ENCODE measurements around the gene DEPDC5. TPM values are rescaled to one million over a fixed set of nuclear protein-coding genes. Genes with fewer than 3 reads are reported as not detected.
"Not testable (repeated sequence)": the region's sequence is repeated elsewhere in the genome, so short reads cannot be mapped to it uniquely, and the experiment has no call there.

Gene DEPDC5
- total and polyA plus RNA-seq, 9 of the 15 experiments (the other 6 are each of a cell fraction or from before 2014, with no cell fraction given), result 2.3 to 12.3 (median 10.7) TPM

DNA sequence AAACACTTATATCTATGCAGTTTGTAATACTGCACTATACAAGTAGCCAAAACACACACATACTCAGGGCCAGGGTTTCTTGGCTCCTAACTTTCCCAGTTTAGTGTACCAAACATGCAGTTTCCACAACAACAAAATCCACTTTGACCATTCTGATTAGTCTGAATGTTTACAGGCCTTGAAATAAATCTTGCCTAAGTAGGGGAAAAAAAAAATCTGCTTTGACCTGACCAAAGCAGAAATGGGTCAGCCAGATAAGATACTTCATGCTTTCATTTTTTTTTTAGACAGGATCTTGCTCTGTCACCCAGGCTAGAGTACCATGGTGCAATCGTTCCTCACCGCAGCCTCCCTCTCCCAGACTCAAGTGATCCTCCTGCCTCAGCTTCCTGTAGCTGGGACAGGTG, 14.0 kb upstream of the DEPDC5 start:
- TF ChIP-seq SMAD1 (IDR thresholded peaks at IDR 0.05; ENCODE audit: low read depth, low read length, partially characterized antibody), result no peak
- no peak for TF ChIP-seq GABPB2 (CRISPR knock-in tag; conservative IDR thresholded peaks at IDR 0.05)
- TF ChIP-seq, protein P1, sequence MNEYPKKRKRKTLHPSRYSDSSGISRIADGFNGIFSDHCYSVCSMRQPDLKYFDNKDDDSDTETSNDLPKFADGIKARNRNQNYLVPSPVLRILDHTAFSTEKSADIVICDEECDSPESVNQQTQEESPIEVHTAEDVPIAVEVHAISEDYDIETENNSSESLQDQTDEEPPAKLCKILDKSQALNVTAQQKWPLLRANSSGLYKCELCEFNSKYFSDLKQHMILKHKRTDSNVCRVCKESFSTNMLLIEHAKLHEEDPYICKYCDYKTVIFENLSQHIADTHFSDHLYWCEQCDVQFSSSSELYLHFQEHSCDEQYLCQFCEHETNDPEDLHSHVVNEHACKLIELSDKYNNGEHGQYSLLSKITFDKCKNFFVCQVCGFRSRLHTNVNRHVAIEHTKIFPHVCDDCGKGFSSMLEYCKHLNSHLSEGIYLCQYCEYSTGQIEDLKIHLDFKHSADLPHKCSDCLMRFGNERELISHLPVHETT (CRISPR knock-in tag; conservative IDR thresholded peaks at IDR 0.05 in 1 of 2, IDR thresholded peaks at IDR 0.05 in 1 of 2), result no peak
- TF ChIP-seq ETV6 (IDR thresholded peaks at IDR 0.05; ENCODE audit: borderline replicate concordance in 1 of 2, low read depth in 2 of 2, low read length in 1 of 2), result no peak
- TF ChIP-seq ETV6 (CRISPR knock-in tag; IDR thresholded peaks at IDR 0.05; ENCODE audit: borderline replicate concordance), result no peak
- TF ChIP-seq NFATC3 (IDR thresholded peaks at IDR 0.05), result no peak
- TF ChIP-seq, protein P2, sequence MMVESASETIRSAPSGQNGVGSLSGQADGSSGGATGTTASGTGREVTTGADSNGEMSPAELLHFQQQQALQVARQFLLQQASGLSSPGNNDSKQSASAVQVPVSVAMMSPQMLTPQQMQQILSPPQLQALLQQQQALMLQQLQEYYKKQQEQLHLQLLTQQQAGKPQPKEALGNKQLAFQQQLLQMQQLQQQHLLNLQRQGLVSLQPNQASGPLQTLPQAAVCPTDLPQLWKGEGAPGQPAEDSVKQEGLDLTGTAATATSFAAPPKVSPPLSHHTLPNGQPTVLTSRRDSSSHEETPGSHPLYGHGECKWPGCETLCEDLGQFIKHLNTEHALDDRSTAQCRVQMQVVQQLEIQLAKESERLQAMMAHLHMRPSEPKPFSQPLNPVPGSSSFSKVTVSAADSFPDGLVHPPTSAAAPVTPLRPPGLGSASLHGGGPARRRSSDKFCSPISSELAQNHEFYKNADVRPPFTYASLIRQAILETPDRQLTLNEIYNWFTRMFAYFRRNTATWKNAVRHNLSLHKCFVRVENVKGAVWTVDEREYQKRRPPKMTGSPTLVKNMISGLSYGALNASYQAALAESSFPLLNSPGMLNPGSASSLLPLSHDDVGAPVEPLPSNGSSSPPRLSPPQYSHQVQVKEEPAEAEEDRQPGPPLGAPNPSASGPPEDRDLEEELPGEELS (CRISPR knock-in tag; IDR thresholded peaks at IDR 0.05; ENCODE audit: borderline replicate concordance), result no peak
- Histone ChIP-seq H3K9me3 (replicated peaks; ENCODE audit: control insufficient read depth, insufficient read depth, low read depth, low read length) (no peaks in the 10 kb centered on the region), H3K9ac (ENCODE audit: insufficient read depth in 1 of 2, low read depth in 2 of 2, low read length in 2 of 2) (no peak overlapping the region), H3K27me3 (ENCODE audit: control insufficient read depth in 2 of 2, insufficient read depth in 2 of 2, low read length in 2 of 2) (no peaks in the 10 kb centered on the region), H3K36me3 (ENCODE audit: control insufficient read depth, insufficient read depth, low read length) (peaks cover 49% of the 10 kb centered on the region), H3K4me1 (replicated peaks in 1 of 2; ENCODE audit: control insufficient read depth in 2 of 2, insufficient read depth in 2 of 2, low read length in 2 of 2) (no peaks in the 10 kb centered on the region; a peak in 1 of 5 replicates), H3K79me2 (ENCODE audit: control insufficient read depth, insufficient read depth, low read length) (peaks cover 56% of the 10 kb centered on the region), H4K20me1 (replicated peaks; ENCODE audit: control insufficient read depth, insufficient read depth, low read length) (no peaks in the 10 kb centered on the region), H3K4me2 (ENCODE audit: insufficient read depth, low read length) (no peak overlapping the region), H3K27ac (ENCODE audit: extremely low read depth, low read depth, low read length) (no peak overlapping the region), H2AFZ (ENCODE audit: low read depth, low read length) (no peak overlapping the region), H3K9me1 (ENCODE audit: control insufficient read depth, insufficient read depth, low read length) (no peaks in the 10 kb centered on the region), H3K4me3 (no peak overlapping the region)
- intact Hi-C loops (cut with micrococcal nuclease) (no loop called here), in situ Hi-C loops (cut with MboI) (no loop called here)
- FAIRE-seq (no peak), ATAC-seq (no peak), DNase-seq (ENCODE audit: extremely low read depth in 1 of 4, low spot score in 3 of 4) (no peak)
- CTCF ChIA-PET (ENCODE audit: low intra/inter-chr PET ratio), result no interaction called here
- 68% methylated on average over 2 of the region's 2 CpGs for WGBS (ENCODE audit: insufficient coverage, low coverage, missing lambda C conversion rate)
- no TSS peak for BruUV-seq (replicated peaks)
- POLR2A ChIA-PET, result no interaction called here

- H3K4me2 ChIP-seq (ENCODE audit: insufficient read depth, low read length); H3K27ac ChIP-seq (ENCODE audit: extremely low read depth, low read depth, low read length); DNase-seq (ENCODE audit: extremely low read depth in 1 of 4, low spot score in 3 of 4); ATAC-seq; POLR2A ChIA-PET; H3K9me1 ChIP-seq (ENCODE audit: control insufficient read depth, insufficient read depth, low read length); H3K4me3 ChIP-seq; H4K20me1 ChIP-seq (replicated peaks; ENCODE audit: control insufficient read depth, insufficient read depth, low read length); H3K27me3 ChIP-seq (ENCODE audit: control insufficient read depth in 2 of 2, insufficient read depth in 2 of 2, low read length in 2 of 2); H3K9ac ChIP-seq (ENCODE audit: insufficient read depth in 1 of 2, low read depth in 2 of 2, low read length in 2 of 2); FAIRE-seq; intact Hi-C loops (cut with micrococcal nuclease); H2AFZ ChIP-seq (ENCODE audit: low read depth, low read length); BruUV-seq (replicated peaks); H3K9me3 ChIP-seq (replicated peaks; ENCODE audit: control insufficient read depth, insufficient read depth, low read depth, low read length); H3K4me1 ChIP-seq (replicated peaks in 1 of 2; ENCODE audit: control insufficient read depth in 2 of 2, insufficient read depth in 2 of 2, low read length in 2 of 2); in situ Hi-C loops (cut with MboI): not testable (repeated sequence)
- 86% methylated on average over 5 of the region's 7 CpGs for WGBS (ENCODE audit: insufficient coverage, low coverage, missing lambda C conversion rate)
- Histone ChIP-seq H3K36me3 (ENCODE audit: control insufficient read depth, insufficient read depth, low read length) (peaks cover 49% of the 10 kb centered on the region), H3K79me2 (ENCODE audit: control insufficient read depth, insufficient read depth, low read length) (peaks cover 57% of the 10 kb centered on the region)
- CTCF ChIA-PET (ENCODE audit: low intra/inter-chr PET ratio), result interaction anchor here (0.6 kb wide), 1 partner anchor 173 kb away, joined by 3 read pairs; no protein-coding TSS in a partner anchor
Measured at GRCh38 chr22:31740314-31740713, 13.5 kb upstream of the DEPDC5 start.

All from K562 (cell line).